IgD-negative memory B cell (primary cell): ENCODE measurements around the gene ARHGEF2. TPM values are rescaled to one million over a fixed set of nuclear protein-coding genes. Genes with fewer than 3 reads are reported as not detected.
"Not testable (repeated sequence)": the region's sequence is repeated elsewhere in the genome, so short reads cannot be mapped to it uniquely, and the experiment has no call there.

Experiments
- H3K27ac Mint-ChIP-seq, 3 donors: one replicate each; pipeline ENCODE4 v1.8.0; 2020 to 2022; ENCODE audit warnings: mild to moderate bottlenecking in 3 of 3, mixed read lengths in 3 of 3, moderate library complexity in 1 of 3
- H3K27me3 Mint-ChIP-seq: one replicate; pipeline ENCODE4 v1.8.0; 2021; ENCODE audit warnings: mixed read lengths
- H3K36me3 Mint-ChIP-seq: one replicate; pipeline ENCODE4 v1.8.0; 2020; ENCODE audit warnings: mild to moderate bottlenecking, mixed read lengths
- H3K4me1 Mint-ChIP-seq, 3 donors: one replicate each; pipeline ENCODE4 v1.8.0; 2020 to 2022; ENCODE audit warnings: mixed read lengths in 3 of 3, mild to moderate bottlenecking in 1 of 3
- H3K4me3 Mint-ChIP-seq, 4 donors: one replicate each; pipeline ENCODE4 v1.8.0; 2020 to 2022; ENCODE audit warnings: mild to moderate bottlenecking in 4 of 4, mixed read lengths in 4 of 4, moderate library complexity in 3 of 4
- H3K9me3 Mint-ChIP-seq, 3 donors: one replicate each; pipeline ENCODE4 v1.8.0; 2020 to 2021; ENCODE audit warnings: mixed read lengths in 3 of 3, mild to moderate bottlenecking in 1 of 3
- polyA plus RNA-seq: library from polyadenylated mRNA; unstranded; fragments of 300-500 nt; fragmentation: Illumina TruSeq; gene quantifications from one replicate; pipeline ENCODE4 v1.2.3, GENCODE V29; 2021

The ARHGEF2 gene
- polyA plus RNA-seq, 1 donor from 2014 or later, result 43.9 TPM

GRCh38 chr1:155932487-155932886 lies 45.9 kb downstream of the ARHGEF2 start:
- Mint-ChIP-seq H3K9me3 (no peaks in the 10 kb centered on the region), H3K36me3 (no peaks in the 10 kb centered on the region), H3K4me3 (peak overlapping the region in 3 of 4 donors; percentile 39 to 60 (median 44)), H3K27ac (no peak overlapping the region), H3K4me1 (peaks cover 0 to 22% (median 13%) of the 10 kb centered on the region in 3 donors), H3K27me3 (no peaks in the 10 kb centered on the region)

DNA sequence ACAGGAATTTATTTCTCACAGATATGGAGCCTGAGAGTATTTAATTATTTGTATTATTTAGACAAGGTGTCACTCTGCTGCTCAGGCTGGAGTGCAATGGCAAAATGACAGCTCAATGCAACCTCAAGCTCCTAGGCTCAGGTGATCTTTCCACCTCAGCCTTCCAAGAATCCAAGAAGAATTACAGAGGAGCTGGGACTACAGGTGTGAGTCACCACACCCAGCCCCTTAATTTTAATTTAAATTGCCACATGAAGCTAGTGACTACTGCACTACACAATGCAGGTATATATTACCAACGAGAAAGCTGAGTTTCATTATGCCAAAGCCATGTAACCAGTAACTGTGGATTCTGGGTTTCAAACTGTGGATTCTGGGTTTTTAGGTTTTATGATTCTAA lies 46.3 kb downstream of the ARHGEF2 start:
- no peaks in the 10 kb centered on the region for H3K36me3 Mint-ChIP-seq
- H3K4me3 Mint-ChIP-seq, result peak overlapping the region in 3 of 4 donors; percentile 44 to 77 (median 60)
- peak overlapping the region in 1 of 3 donors; percentile 33 for H3K27ac Mint-ChIP-seq
- H3K9me3 Mint-ChIP-seq, result no peaks in the 10 kb centered on the region
- H3K4me1 Mint-ChIP-seq, result peaks cover 0 to 22% (median 13%) of the 10 kb centered on the region in 3 donors
- H3K27me3 Mint-ChIP-seq, result no peaks in the 10 kb centered on the region

- Mint-ChIP-seq H3K4me1 (peaks cover 0 to 22% (median 13%) of the 10 kb centered on the region in 3 donors), H3K9me3 (no peaks in the 10 kb centered on the region), H3K27me3 (no peaks in the 10 kb centered on the region), H3K36me3 (no peaks in the 10 kb centered on the region), H3K4me3 (peak overlapping the region; percentile 44 to 77 (median 70)), H3K27ac (peak overlapping the region in 2 of 3 donors; percentile 33 to 59)
These were observed 46.9 kb downstream of the ARHGEF2 start for GRCh38 chr1:155931332-155932038.

- Mint-ChIP-seq H3K27ac (peak overlapping the region in 2 of 3 donors; percentile 59 to 63), H3K4me1 (peaks cover 0 to 20% (median 11%) of the 10 kb centered on the region in 3 donors), H3K4me3 (peak overlapping the region in 2 of 4 donors; percentile 8 to 39)
- H3K36me3 Mint-ChIP-seq, H3K27me3 Mint-ChIP-seq, H3K9me3 Mint-ChIP-seq: not testable (repeated sequence)
These were observed 47.6 kb downstream of the ARHGEF2 start for GRCh38 chr1:155930725-155931124.

- H3K36me3 Mint-ChIP-seq, result no peaks in the 10 kb centered on the region
- H3K27ac Mint-ChIP-seq, result peak overlapping the region in 1 of 3 donors; percentile 8
- no peak overlapping the region for H3K4me3 Mint-ChIP-seq
- H3K27me3 Mint-ChIP-seq, result no peaks in the 10 kb centered on the region
- peaks cover 0 to 21% (median 11%) of the 10 kb centered on the region in 3 donors for H3K4me1 Mint-ChIP-seq
- no peaks in the 10 kb centered on the region for H3K9me3 Mint-ChIP-seq
These were observed 49.3 kb downstream of the ARHGEF2 start for GRCh38 chr1:155929057-155929456.

DNA sequence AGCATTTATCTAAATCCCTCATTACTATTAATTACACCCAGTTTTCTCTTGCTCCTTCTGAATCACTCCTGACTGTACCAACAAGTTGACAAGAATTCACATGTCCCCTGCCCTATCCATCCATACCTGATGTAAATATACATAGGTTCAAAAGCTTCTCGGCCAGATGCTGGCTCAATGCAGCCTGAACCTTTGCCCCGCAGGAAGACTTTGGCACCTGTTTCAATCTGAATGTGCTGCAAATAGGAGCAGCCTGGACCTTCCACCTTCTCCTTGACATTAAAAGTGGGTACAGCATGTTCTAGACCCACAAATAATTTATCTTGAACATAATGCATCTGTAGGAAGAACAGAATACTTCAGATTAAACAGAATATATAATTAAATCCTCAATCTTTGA lies 52.8 kb downstream of the ARHGEF2 start:
- Mint-ChIP-seq H3K9me3 (no peaks in the 10 kb centered on the region), H3K27me3 (no peaks in the 10 kb centered on the region), H3K4me3 (no peak overlapping the region), H3K4me1 (peaks cover 1 to 8% (median 5%) of the 10 kb centered on the region in 3 donors), H3K27ac (no peak overlapping the region), H3K36me3 (no peaks in the 10 kb centered on the region)

- Mint-ChIP-seq H3K9me3 (no peaks in the 10 kb centered on the region), H3K4me3 (no peak overlapping the region), H3K27me3 (no peaks in the 10 kb centered on the region), H3K4me1 (peaks cover 0 to 8% (median 1%) of the 10 kb centered on the region in 3 donors), H3K27ac (no peak overlapping the region), H3K36me3 (peaks cover 3% of the 10 kb centered on the region)
These were observed 57.6 kb downstream of the ARHGEF2 start for GRCh38 chr1:155920717-155921116.

GRCh38 chr1:155919801-155920200 lies 58.5 kb downstream of the ARHGEF2 start:
- peak overlapping the region in 1 of 3 donors; percentile 43 for H3K27ac Mint-ChIP-seq
- H3K4me1 Mint-ChIP-seq, result peaks cover 0 to 8% (median 0%) of the 10 kb centered on the region in 3 donors
- H3K36me3 Mint-ChIP-seq, result peaks cover 3% of the 10 kb centered on the region
- H3K27me3 Mint-ChIP-seq, result no peaks in the 10 kb centered on the region
- no peaks in the 10 kb centered on the region for H3K9me3 Mint-ChIP-seq
- no peak overlapping the region for H3K4me3 Mint-ChIP-seq

DNA sequence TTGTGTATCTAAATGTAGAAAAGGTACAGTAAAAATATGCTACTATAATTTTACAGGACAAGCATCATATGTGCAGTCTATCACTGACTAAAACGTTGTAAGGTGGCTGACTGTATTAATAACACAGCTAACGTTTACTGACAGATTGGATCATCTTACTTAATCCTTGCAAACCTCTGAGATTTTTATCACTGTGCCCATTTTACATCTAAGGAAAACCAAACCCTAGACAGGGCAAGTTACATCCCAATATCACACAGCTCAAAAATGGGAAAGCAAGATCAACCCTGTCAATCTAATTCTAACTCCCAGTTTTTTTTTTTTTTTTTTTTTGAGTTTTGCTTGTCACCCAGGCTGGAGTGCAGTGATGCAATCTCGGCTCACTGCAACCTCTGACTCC lies 59.7 kb downstream of the ARHGEF2 start:
- Mint-ChIP-seq H3K4me1 (peaks cover 0 to 8% (median 0%) of the 10 kb centered on the region in 3 donors), H3K4me3 (no peak overlapping the region), H3K9me3 (no peaks in the 10 kb centered on the region), H3K36me3 (peaks cover 3% of the 10 kb centered on the region), H3K27me3 (no peaks in the 10 kb centered on the region), H3K27ac (no peak overlapping the region)

DNA sequence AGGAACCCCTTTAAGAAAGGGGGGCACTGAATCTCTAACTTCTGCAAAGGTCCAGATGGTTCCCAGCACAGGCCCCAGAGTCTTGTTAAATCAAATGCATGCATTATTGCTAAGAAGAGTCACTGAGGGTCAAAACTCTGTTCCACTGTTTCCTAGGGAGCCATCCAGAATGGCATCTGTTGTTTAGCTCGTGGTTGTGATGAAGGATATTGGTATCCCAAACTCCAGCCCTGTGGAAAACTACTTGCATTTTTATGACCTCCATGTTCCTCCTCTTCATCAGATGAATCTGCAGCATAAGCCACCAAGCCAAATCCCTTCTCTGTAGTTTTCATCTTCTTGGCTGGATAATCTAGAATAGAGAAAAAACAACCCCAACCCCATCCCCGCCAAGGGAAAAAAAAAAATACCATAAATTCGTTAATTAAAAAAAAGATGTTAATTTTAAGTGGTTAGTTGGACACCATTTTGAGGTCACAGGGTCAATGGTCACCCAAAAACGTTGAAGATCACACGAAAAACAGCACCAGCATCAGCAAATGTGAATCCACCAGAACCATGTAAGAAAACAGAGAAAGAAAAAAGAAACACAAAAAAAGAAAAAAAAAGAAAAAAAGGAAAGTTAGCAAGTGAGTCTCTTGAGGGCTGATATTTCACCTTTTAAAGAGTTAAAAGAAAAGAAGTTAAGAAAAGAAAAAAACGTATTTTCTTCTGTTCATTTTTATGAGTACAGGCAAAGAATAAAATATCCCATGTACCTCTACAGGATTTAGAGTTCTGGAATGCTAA lies 64.2 kb downstream of the ARHGEF2 start:
- Mint-ChIP-seq H3K27me3 (no peaks in the 10 kb centered on the region), H3K9me3 (no peaks in the 10 kb centered on the region), H3K4me1 (peaks cover 17 to 24% (median 17%) of the 10 kb centered on the region in 3 donors), H3K4me3 (no peak overlapping the region), H3K36me3 (peaks cover 5% of the 10 kb centered on the region), H3K27ac (no peak overlapping the region)

DNA sequence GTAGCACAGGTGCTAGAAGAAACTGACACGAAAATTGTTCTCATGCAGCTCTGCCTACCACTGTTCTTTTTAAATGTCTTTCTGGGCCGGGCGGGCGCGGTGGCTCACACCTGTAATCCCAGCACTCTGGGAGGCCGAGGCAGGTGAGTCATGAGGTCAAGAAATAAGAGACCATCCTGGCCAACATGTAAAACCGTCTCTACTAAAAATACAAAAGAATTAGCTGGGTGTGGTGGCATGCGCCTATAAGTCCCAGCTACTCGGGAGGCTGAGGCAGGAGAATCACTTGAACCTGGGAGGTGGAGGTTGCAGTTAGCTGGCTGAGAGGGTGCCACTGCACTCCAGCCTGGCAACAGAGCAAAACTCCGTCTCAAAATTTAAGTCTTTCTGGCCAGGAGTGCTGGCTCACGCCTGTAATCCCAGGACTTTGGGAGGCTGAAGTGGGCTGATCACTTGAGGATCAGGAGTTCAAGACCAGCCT lies 66.3 kb downstream of the ARHGEF2 start:
- peaks cover 17 to 24% (median 17%) of the 10 kb centered on the region in 3 donors for H3K4me1 Mint-ChIP-seq
- H3K27me3 Mint-ChIP-seq, result no peaks in the 10 kb centered on the region
- H3K4me3 Mint-ChIP-seq, result peak overlapping the region; percentile 93 to 99 (median 98)
- H3K27ac Mint-ChIP-seq, result peak overlapping the region; percentile 89 to 95 (median 93)
- no peaks in the 10 kb centered on the region for H3K9me3 Mint-ChIP-seq
- H3K36me3 Mint-ChIP-seq, result peaks cover 6% of the 10 kb centered on the region

GRCh38 chr1:155911156-155912055 lies 66.9 kb downstream of the ARHGEF2 start, which contains the start of gene RIT1:
Gene RIT1, minus strand, starts transcription at chr1:155911349. Its CDS starts 588 bp downstream, at chr1:155910761.
- Mint-ChIP-seq H3K36me3 (peaks cover 5% of the 10 kb centered on the region), H3K27ac (peak within 1 kb of the TSS; percentile 89 to 95 (median 93)), H3K4me1 (peaks cover 17 to 20% (median 17%) of the 10 kb centered on the region in 3 donors), H3K9me3 (no peaks in the 10 kb centered on the region), H3K27me3 (no peaks in the 10 kb centered on the region), H3K4me3 (peak within 1 kb of the TSS; percentile 93 to 99 (median 98))

GRCh38 chr1:155910621-155911121 lies 67.7 kb downstream of the ARHGEF2 start:
- Mint-ChIP-seq H3K4me3 (peak overlapping the region; percentile 93 to 99 (median 98)), H3K27ac (peak overlapping the region; percentile 89 to 95 (median 93)), H3K36me3 (peaks cover 4% of the 10 kb centered on the region), H3K27me3 (no peaks in the 10 kb centered on the region), H3K4me1 (peaks cover 17 to 20% (median 19%) of the 10 kb centered on the region in 3 donors), H3K9me3 (no peaks in the 10 kb centered on the region)

GRCh38 chr1:155909894-155910293 lies 68.5 kb downstream of the ARHGEF2 start:
- peaks cover 17 to 20% (median 19%) of the 10 kb centered on the region in 3 donors for H3K4me1 Mint-ChIP-seq
- peaks cover 4% of the 10 kb centered on the region for H3K36me3 Mint-ChIP-seq
- H3K4me3 Mint-ChIP-seq, result peak overlapping the region in 3 of 4 donors; percentile 93 to 99 (median 96)
- H3K27ac Mint-ChIP-seq, result peak overlapping the region in 2 of 3 donors; percentile 6 to 89
- H3K27me3 Mint-ChIP-seq, result no peaks in the 10 kb centered on the region
- no peaks in the 10 kb centered on the region for H3K9me3 Mint-ChIP-seq
